Measurements from ENCODE around the gene HEPACAM. TPM values are rescaled to one million over a fixed set of nuclear protein-coding genes. Genes with fewer than 3 reads are reported as not detected.

HEPACAM gene, protein sequence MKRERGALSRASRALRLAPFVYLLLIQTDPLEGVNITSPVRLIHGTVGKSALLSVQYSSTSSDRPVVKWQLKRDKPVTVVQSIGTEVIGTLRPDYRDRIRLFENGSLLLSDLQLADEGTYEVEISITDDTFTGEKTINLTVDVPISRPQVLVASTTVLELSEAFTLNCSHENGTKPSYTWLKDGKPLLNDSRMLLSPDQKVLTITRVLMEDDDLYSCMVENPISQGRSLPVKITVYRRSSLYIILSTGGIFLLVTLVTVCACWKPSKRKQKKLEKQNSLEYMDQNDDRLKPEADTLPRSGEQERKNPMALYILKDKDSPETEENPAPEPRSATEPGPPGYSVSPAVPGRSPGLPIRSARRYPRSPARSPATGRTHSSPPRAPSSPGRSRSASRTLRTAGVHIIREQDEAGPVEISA
- total RNA-seq (2021) (not detected in 2 replicates), Bru-seq, nascent RNA (not detected), BruChase-seq, experiment 1, labeled RNA remaining after a 2-hour chase (not detected), BruChase-seq, experiment 2, labeled RNA remaining after a 6-hour chase (percentile 8 among the genes with signal in this experiment)
- long read RNA-seq: 0 reads

DNA sequence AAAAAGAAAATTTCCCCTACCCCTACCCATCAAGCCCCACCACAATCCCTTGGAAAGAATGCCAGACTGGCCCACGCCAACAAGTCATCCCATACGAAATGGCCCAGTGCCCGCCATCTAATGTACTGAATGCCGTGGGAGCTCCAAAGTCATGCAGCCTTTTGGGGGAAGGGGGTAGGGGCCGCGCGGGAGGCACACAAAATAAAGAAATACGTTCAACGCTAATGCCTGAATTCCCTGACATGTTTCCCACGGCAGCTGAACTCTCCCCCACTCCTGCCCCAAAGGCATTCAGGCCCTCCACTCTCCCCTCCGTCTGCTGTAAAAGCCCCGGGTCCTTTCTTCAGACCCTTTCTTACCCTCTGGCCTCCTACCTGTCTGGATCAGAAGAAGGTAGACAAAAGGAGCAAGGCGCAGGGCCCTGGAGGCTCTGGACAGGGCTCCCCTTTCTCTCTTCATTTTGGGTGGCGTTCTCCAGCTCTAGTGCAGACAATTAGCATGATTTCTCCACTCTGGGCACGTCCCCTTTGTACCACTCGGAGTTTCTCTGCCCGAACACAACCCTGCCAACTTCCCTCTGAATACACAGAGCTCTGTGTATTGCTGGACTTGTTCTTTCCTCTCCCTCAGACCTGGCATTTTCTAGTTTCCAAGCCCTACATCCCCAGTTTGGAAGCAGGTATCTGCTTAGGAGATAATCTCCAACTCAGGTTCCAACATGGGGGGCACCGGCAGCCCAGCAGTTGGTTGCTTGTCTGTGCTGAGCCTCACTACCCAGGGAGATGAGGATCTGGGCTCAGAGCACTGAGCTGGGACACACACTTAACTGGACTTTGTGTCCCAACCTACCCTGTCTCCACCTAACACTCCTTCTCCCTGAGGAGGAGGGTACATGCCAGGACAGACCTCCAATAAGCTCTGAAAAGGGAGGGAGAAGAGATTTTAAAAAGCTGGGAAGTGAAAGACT, at the start of gene HEPACAM:
Gene HEPACAM, minus strand, starts transcription at position 500 of the 967 bp plus-strand sequence. Its CDS starts 41 bp downstream, at position 459.
- peaks cover 23% of the 10 kb centered on the region for H3K27me3 ChIP-seq (replicated peaks; ENCODE audit: insufficient read depth, low read depth, low read length, poor library complexity)
- TF ChIP-seq, protein P1, sequence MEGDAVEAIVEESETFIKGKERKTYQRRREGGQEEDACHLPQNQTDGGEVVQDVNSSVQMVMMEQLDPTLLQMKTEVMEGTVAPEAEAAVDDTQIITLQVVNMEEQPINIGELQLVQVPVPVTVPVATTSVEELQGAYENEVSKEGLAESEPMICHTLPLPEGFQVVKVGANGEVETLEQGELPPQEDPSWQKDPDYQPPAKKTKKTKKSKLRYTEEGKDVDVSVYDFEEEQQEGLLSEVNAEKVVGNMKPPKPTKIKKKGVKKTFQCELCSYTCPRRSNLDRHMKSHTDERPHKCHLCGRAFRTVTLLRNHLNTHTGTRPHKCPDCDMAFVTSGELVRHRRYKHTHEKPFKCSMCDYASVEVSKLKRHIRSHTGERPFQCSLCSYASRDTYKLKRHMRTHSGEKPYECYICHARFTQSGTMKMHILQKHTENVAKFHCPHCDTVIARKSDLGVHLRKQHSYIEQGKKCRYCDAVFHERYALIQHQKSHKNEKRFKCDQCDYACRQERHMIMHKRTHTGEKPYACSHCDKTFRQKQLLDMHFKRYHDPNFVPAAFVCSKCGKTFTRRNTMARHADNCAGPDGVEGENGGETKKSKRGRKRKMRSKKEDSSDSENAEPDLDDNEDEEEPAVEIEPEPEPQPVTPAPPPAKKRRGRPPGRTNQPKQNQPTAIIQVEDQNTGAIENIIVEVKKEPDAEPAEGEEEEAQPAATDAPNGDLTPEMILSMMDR (conservative IDR thresholded peaks at IDR 0.05; ENCODE audit: low read depth, low read length): no peak
- TF ChIP-seq EZH2 (IDR thresholded peaks at IDR 0.05; ENCODE audit: borderline replicate concordance, low read depth, low read length, poor library complexity, severe bottlenecking): no peak
- H3K36me3 ChIP-seq (ENCODE audit: insufficient read depth, low read length, poor library complexity, severe bottlenecking): no peaks in the 10 kb centered on the region
- H3K4me3 ChIP-seq (ENCODE audit: low read depth, low read length, poor library complexity, severe bottlenecking): no peak within 1 kb of the TSS
- no TSS peak for BruUV-seq (replicated peaks)
- POLR2A ChIA-PET (ENCODE audit: low non-redundant PET): no interaction called here
- no peak for DNase-seq (ENCODE audit: low spot score)
- H3K27ac ChIP-seq (ENCODE audit: low read depth, low read length, poor library complexity, severe bottlenecking): no peak within 1 kb of the TSS
- H3K4me1 ChIP-seq (ENCODE audit: insufficient read depth, low read length, poor library complexity, severe bottlenecking): no peaks in the 10 kb centered on the region
- no peaks in the 10 kb centered on the region for H3K9me3 ChIP-seq (ENCODE audit: low read depth, low read length, poor library complexity, severe bottlenecking)
- CTCF ChIA-PET: no interaction called here
- intact Hi-C loops (cut with micrococcal nuclease; ENCODE audit: unreplicated experiment): no loop called here

DNA sequence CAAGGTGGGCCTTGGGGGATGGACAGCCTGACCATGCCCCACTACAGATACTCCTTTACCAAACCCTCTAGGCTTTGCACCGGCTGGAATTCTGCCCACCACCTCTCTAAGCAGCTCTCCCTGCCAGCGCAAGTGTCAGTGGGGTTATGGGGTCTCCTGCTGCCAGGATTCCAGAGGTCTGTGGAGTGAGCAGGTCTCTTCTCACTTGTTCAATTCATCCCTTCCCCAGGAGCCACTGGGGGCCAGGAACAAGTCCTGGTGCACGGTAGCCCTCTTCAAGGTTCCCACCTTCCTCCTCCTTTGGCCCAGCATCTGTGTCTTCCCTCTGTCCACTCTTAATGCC, 48.6 kb upstream of the HEPACAM start:
- TF ChIP-seq, protein P1 (conservative IDR thresholded peaks at IDR 0.05; ENCODE audit: low read depth, low read length): no peak
- no peak for TF ChIP-seq EZH2 (IDR thresholded peaks at IDR 0.05; ENCODE audit: borderline replicate concordance, low read depth, low read length, poor library complexity, severe bottlenecking)
- H3K4me3 ChIP-seq (ENCODE audit: low read depth, low read length, poor library complexity, severe bottlenecking): no peak overlapping the region
- no TSS peak for BruUV-seq (replicated peaks)
- intact Hi-C loops (cut with micrococcal nuclease; ENCODE audit: unreplicated experiment): no loop called here
- H3K4me1 ChIP-seq (ENCODE audit: insufficient read depth, low read length, poor library complexity, severe bottlenecking): no peaks in the 10 kb centered on the region
- no peaks in the 10 kb centered on the region for H3K36me3 ChIP-seq (ENCODE audit: insufficient read depth, low read length, poor library complexity, severe bottlenecking)
- H3K27me3 ChIP-seq (replicated peaks; ENCODE audit: insufficient read depth, low read depth, low read length, poor library complexity): no peaks in the 10 kb centered on the region
- no peaks in the 10 kb centered on the region for H3K9me3 ChIP-seq (ENCODE audit: low read depth, low read length, poor library complexity, severe bottlenecking)
- POLR2A ChIA-PET (ENCODE audit: low non-redundant PET): no interaction called here
- CTCF ChIA-PET: no interaction called here
- DNase-seq (ENCODE audit: low spot score): no peak
- H3K27ac ChIP-seq (ENCODE audit: low read depth, low read length, poor library complexity, severe bottlenecking): no peak overlapping the region

DNA sequence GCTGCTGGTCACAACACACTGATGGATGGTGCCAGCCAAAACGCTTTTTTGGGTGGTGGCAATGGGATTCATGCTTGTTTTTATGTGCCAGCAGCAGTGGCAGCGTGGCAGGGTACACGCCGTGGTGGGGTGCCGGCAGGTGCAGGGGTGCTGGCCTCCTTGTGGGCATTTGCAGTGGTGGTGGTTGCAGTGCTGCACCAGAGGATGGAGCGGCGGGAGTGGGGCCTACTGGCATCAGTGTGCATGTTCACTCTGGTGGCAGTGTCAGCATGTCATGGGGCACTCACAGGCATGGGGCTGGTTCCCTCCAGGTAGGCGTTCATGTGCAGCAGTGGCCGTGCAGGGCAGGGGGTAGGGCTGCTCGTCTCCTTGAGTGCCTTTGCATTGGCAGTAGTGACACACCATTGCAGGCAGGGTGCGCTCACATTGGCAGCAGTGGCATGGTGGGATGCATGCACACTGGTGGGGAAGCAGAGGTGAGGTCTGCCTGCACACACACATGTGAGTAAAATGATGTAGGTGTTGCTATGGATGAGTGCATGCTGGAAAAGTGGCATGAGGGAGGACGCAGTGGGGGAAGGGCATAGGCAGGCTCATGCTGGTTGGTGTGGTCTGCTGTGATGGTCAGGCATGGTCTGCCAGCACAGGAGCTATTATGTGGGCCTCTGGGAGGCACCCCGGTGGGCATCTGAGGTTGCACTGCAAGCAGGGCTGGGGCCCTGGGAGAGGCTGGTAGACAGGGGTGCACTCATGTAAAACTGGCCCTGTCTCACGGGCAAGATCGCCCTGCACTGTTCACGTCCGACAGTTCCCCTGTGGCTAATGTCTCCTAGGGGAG, 48.0 kb upstream of the HEPACAM start:
- DNase-seq (ENCODE audit: low spot score): no peak
- H3K27me3 ChIP-seq (replicated peaks; ENCODE audit: insufficient read depth, low read depth, low read length, poor library complexity): no peaks in the 10 kb centered on the region
- no peaks in the 10 kb centered on the region for H3K9me3 ChIP-seq (ENCODE audit: low read depth, low read length, poor library complexity, severe bottlenecking)
- no peaks in the 10 kb centered on the region for H3K36me3 ChIP-seq (ENCODE audit: insufficient read depth, low read length, poor library complexity, severe bottlenecking)
- no peak overlapping the region for H3K4me3 ChIP-seq (ENCODE audit: low read depth, low read length, poor library complexity, severe bottlenecking)
- BruUV-seq (replicated peaks): no TSS peak
- intact Hi-C loops (cut with micrococcal nuclease; ENCODE audit: unreplicated experiment): no loop called here
- TF ChIP-seq, protein P1 (conservative IDR thresholded peaks at IDR 0.05; ENCODE audit: low read depth, low read length): no peak
- TF ChIP-seq EZH2 (IDR thresholded peaks at IDR 0.05; ENCODE audit: borderline replicate concordance, low read depth, low read length, poor library complexity, severe bottlenecking): no peak
- H3K27ac ChIP-seq (ENCODE audit: low read depth, low read length, poor library complexity, severe bottlenecking): no peak overlapping the region
- ChIA-PET CTCF (no interaction called here), POLR2A (ENCODE audit: low non-redundant PET) (no interaction called here)
- no peaks in the 10 kb centered on the region for H3K4me1 ChIP-seq (ENCODE audit: insufficient read depth, low read length, poor library complexity, severe bottlenecking)
